BE2C (cell line): ENCODE results near the gene ATP5F1D.

Experiments
- DNase-seq: peaks from one replicate; pipeline ENCODE4 v3.0.0-alpha.2; 2020
- H3K27me3 ChIP-seq: fragments of 250-450 bp; sonication (Bioruptor Pico); 2 replicates; pipeline ENCODE4 v1.5.1; 2020; ENCODE audit warnings: mild to moderate bottlenecking
- H3K36me3 ChIP-seq: fragments of 250-450 bp; sonication (Bioruptor Pico); 2 replicates; pipeline ENCODE4 v1.5.1; 2020; ENCODE audit warnings: mild to moderate bottlenecking
- H3K4me1 ChIP-seq: fragments of 250-450 bp; sonication (Bioruptor Pico); 2 replicates; pipeline ENCODE4 v1.5.1; 2020
- H3K4me3 ChIP-seq: 2 replicates; pipeline ENCODE4 v1.5.1; 2011; ENCODE audit warnings: low read depth, low read length
- H3K9me3 ChIP-seq: fragments of 250-450 bp; sonication (Bioruptor Pico); 2 replicates; pipeline ENCODE4 v1.5.1; 2020
- TF ChIP-seq, protein P1 (sequence below): IDR thresholded peaks from 2 replicates; pipeline ENCODE4 v1.5.1; 2012; ENCODE audit warnings: mild to moderate bottlenecking, low read depth, low read length

The ATP5F1D gene

DNA sequence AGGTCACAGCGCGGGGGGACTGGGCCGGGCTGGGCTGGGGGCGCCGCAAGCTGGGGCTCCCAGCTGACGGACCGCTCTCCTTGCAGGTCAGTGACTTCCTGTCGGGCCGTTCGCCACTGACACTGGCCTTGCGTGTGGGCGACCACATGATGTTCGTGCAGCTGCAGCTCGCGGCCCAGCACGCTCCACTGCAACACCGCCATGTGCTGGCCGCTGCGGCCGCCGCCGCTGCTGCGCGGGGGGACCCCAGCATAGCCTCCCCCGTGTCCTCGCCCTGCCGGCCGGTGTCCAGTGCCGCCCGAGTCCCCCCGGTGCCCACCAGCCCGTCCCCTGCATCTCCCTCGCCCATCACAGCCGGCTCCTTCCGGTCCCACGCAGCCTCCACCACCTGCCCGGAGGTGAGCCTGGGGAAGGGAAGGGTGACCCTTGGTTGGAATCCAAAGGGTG lies 12.6 kb downstream of the ATP5F1D start:
- H3K9me3 ChIP-seq, result no peaks in the 10 kb centered on the region
- H3K36me3 ChIP-seq, result peaks cover 67% of the 10 kb centered on the region
- H3K27me3 ChIP-seq, result no peaks in the 10 kb centered on the region
- no peak overlapping the region for H3K4me3 ChIP-seq
- peaks cover 14% of the 10 kb centered on the region for H3K4me1 ChIP-seq
- TF ChIP-seq, protein P1, sequence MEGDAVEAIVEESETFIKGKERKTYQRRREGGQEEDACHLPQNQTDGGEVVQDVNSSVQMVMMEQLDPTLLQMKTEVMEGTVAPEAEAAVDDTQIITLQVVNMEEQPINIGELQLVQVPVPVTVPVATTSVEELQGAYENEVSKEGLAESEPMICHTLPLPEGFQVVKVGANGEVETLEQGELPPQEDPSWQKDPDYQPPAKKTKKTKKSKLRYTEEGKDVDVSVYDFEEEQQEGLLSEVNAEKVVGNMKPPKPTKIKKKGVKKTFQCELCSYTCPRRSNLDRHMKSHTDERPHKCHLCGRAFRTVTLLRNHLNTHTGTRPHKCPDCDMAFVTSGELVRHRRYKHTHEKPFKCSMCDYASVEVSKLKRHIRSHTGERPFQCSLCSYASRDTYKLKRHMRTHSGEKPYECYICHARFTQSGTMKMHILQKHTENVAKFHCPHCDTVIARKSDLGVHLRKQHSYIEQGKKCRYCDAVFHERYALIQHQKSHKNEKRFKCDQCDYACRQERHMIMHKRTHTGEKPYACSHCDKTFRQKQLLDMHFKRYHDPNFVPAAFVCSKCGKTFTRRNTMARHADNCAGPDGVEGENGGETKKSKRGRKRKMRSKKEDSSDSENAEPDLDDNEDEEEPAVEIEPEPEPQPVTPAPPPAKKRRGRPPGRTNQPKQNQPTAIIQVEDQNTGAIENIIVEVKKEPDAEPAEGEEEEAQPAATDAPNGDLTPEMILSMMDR, result no peak
- DNase-seq, result no peak

DNA sequence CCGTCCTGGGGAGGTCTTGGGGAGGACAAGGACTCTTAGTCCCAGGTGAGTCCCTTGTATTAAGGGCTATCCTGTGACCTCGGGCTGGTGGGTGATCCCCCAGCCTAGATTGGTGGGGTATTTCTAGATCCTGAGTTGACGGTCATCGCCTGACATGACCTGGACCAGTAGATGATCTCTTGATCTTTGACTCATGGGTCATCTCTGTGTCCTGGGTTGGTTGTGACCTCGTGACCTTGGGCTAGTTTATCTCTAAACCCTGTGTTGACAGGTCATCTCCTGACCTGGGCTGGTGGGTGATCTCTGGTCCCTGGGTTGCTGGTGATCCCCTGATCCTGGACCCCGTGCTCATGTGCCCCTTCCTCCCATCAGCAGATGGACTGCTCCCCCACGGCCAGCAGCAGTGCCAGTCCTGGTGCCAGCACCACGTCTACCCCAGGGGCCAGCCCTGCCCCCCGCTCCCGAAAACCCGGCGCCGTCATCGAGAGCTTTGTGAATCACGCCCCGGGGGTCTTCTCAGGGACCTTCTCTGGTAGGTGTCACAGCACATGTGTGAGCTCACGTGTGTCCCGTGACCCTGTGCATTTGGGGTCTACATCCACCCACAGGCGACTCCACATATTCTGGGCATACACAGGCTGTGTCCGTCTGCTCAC lies 13.1 kb downstream of the ATP5F1D start:
- no peak for DNase-seq
- no peak overlapping the region for H3K4me3 ChIP-seq
- TF ChIP-seq, protein P1, result no peak
- H3K9me3 ChIP-seq, result no peaks in the 10 kb centered on the region
- H3K4me1 ChIP-seq, result peaks cover 18% of the 10 kb centered on the region
- no peaks in the 10 kb centered on the region for H3K27me3 ChIP-seq
- peaks cover 67% of the 10 kb centered on the region for H3K36me3 ChIP-seq

DNA sequence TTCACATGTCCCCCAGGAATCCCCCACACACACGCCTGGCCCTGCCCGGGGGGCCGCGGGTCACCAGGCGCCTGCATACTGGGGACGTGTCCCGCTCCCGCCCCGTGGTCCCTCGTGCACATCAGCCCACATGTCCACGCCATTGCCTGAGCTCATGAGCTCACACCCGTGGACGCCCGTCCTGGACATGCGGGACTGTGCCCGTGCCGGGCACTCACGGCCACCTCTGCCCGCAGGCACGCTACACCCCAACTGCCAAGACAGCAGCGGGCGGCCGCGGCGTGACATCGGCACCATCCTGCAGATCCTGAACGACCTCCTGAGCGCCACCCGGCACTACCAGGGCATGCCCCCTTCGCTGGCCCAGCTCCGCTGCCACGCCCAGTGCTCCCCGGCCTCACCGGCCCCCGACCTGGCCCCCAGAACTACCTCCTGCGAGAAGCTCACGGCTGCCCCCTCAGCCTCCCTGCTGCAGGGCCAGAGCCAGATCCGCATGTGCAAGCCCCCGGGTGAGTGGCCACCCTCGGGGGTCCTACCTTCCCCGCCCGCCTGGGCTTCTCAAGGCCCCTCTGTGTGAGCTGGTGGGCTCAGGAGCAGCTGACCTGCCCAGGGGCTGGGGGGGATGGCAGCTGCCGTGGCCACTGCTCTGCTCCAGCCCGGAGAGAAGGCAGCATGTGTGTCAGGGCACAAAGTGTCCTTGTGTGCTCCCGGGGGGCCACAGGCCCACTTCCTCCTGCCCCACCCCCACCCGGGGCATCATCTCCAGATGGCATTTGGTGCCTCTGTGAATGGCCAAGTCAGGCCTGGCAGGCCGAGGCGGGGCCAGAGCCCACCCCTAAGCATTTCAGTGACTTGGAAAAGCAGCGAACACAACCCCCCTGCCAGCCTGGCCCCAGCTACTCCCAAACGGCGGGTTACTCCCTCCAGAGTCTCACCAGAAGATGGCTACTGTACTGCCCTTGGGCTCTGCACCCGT lies 13.9 kb downstream of the ATP5F1D start:
- DNase-seq, result no peak
- Histone ChIP-seq H3K9me3 (no peaks in the 10 kb centered on the region), H3K4me3 (no peak overlapping the region), H3K27me3 (no peaks in the 10 kb centered on the region), H3K4me1 (peaks cover 23% of the 10 kb centered on the region), H3K36me3 (peaks cover 61% of the 10 kb centered on the region)
- TF ChIP-seq, protein P1, result no peak

DNA sequence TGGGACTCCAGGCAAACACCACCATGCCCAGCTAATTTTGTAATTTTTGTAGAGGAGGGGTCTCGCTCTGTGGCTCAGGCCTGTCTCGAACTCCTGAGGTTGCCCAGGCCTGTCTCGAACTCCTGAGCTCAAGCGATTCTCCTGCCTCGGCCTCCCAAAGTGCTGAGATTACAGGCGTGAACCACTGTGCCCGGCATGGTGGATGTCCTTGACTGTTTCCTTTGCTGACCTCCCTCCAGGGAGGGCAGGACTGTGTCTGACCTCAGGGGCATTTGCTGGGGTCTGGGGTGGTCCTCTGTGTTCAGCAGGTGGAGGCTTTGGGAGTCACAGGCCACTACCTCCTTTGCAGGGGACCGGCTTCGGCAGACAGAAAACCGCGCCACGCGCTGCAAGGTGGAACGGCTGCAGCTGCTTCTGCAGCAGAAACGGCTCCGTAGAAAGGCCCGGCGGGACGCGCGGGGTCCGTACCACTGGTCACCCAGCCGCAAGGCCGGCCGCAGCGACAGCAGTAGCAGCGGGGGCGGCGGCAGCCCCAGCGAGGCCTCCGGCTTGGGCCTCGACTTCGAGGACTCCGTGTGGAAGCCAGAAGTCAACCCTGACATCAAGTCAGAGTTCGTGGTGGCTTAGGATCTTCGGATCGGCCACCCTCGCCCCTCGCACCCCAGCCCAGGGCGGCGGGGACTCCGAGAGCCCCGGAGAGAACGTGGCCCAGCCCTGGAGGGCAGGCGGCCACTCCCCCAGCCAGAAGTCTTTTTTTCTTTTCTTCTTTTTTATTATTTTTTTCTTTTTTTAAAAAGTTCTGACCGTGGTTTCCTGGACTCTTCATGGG lies 15.3 kb downstream of the ATP5F1D start:
- Histone ChIP-seq H3K9me3 (no peaks in the 10 kb centered on the region), H3K4me3 (no peak overlapping the region), H3K27me3 (no peaks in the 10 kb centered on the region), H3K4me1 (peaks cover 30% of the 10 kb centered on the region), H3K36me3 (peaks cover 50% of the 10 kb centered on the region)
- DNase-seq, result no peak
- TF ChIP-seq, protein P1, result no peak

DNA sequence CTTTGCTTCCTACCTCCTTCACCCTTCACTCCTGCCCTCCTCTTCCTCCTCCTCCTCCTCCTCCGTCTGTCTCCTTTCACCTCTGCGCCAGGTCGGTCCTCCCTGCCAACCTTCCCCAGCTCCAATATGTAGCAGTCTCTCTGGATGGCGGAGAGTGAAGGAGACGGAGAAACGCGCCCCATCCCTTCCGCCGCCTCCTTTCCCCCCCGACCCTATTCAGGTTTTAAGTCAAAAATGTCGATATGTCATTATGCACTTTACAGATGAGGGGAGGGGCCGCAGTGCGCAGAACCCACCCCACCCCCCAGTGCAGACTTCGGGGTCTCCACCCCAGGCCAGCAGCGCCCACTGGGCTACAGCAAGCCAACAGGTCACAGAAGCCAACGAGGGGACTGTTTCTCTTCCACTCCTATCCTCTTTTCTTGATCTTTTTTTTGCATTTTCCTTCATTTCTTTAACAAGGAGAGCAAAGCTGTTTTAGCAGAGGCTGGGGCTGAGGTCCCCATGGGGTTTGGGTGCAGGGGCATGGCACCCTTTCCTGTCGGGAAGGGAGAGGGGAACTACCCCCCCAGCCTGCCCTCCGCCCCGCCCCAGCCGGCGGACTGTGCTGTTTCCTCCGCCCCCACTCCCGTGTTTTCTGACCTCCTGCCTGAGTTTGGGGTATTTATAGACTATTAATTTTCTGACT lies 16.1 kb downstream of the ATP5F1D start:
- DNase-seq, result no peak
- TF ChIP-seq, protein P1, result no peak
- Histone ChIP-seq H3K27me3 (no peaks in the 10 kb centered on the region), H3K36me3 (peaks cover 49% of the 10 kb centered on the region), H3K4me3 (no peak overlapping the region), H3K9me3 (no peaks in the 10 kb centered on the region), H3K4me1 (peaks cover 37% of the 10 kb centered on the region)
